Right atrium auricular region (tissue), 2 donors: Measurements from ENCODE around the gene CORO7. TPM values are rescaled to one million over a fixed set of nuclear protein-coding genes. Genes with fewer than 3 reads are reported as not detected.

Experiments
- DNase-seq: peaks from one replicate; pipeline ENCODE4 v3.0.0-alpha.2; 2019; ENCODE audit warnings: low spot score
- H3K27ac ChIP-seq, 2 donors: fragments of 200-600 bp; sonication (generic); 1 replicate in 1 of 2; 2 replicates in 1 of 2; pipeline ENCODE4 v1.5.1; 2016 to 2019
- H3K27me3 ChIP-seq, 2 donors: fragments of 200-600 bp; sonication (generic); one replicate each; pipeline versions ENCODE4 v1.5.1 to v1.6.0; 2017 to 2019
- H3K36me3 ChIP-seq: fragments of 200-600 bp; sonication (generic); one replicate; pipeline ENCODE4 v1.5.1; 2016
- H3K4me1 ChIP-seq, 2 donors: fragments of 200-600 bp; sonication (generic); one replicate each; pipeline versions ENCODE4 v1.5.1 to v1.6.0; 2017 to 2019
- H3K4me3 ChIP-seq, 2 donors: fragments of 200-600 bp; sonication (generic); 1 replicate in 1 of 2; 2 replicates in 1 of 2; pipeline ENCODE4 v1.5.1; 2017 to 2019; ENCODE audit warnings: mild to moderate bottlenecking in 1 of 2, moderate library complexity in 1 of 2
- H3K9me3 ChIP-seq, 2 donors: fragments of 200-600 bp; sonication (generic); one replicate each; pipeline ENCODE4 v1.5.1; 2019
- CTCF ChIP-seq, 2 donors: fragments of 200-600 bp; sonication (generic); IDR thresholded peaks; one replicate each; pipeline ENCODE4 v1.5.1; 2019; ENCODE audit warnings: antibody characterized with exemption in 2 of 2
- total RNA-seq, 2 donors: library from RNA; depleted of rRNA; stranded (reverse); fragments of >200 nt; gene quantifications; one replicate each; pipeline ENCODE4 v1.1.0, GENCODE V29; 2016

CORO7 gene
- total RNA-seq, 2 donors from 2014 or later, result 10.3 TPM

GRCh38 chr16:4385789-4386450 lies 30.5 kb downstream of the CORO7 start:
- Histone ChIP-seq H3K27me3 (no peaks in the 10 kb centered on the region), H3K36me3 (peaks cover 21% of the 10 kb centered on the region), H3K9me3 (no peaks in the 10 kb centered on the region), H3K4me1 (peaks cover 0 to 49% of the 10 kb centered on the region in 2 donors), H3K27ac (peak overlapping the region; percentile 25 to 46), H3K4me3 (no peak overlapping the region)
- no peak for DNase-seq
- TF ChIP-seq CTCF (IDR thresholded peaks at IDR 0.05), result no peak

- Histone ChIP-seq H3K27me3 (no peaks in the 10 kb centered on the region), H3K4me1 (peaks cover 0 to 54% of the 10 kb centered on the region in 2 donors), H3K4me3 (no peak overlapping the region), H3K36me3 (peaks cover 25% of the 10 kb centered on the region), H3K27ac (no peak overlapping the region), H3K9me3 (no peaks in the 10 kb centered on the region)
- DNase-seq, result no peak
- TF ChIP-seq CTCF (IDR thresholded peaks at IDR 0.05), result no peak
Measured at GRCh38 chr16:4385066-4385788, 31.2 kb downstream of the CORO7 start.

- H3K27me3 ChIP-seq, result no peaks in the 10 kb centered on the region
- H3K36me3 ChIP-seq, result peaks cover 25% of the 10 kb centered on the region
- H3K4me1 ChIP-seq, result peaks cover 0 to 58% of the 10 kb centered on the region in 2 donors
- no peak overlapping the region for H3K27ac ChIP-seq
- TF ChIP-seq CTCF (IDR thresholded peaks at IDR 0.05), result no peak
- H3K4me3 ChIP-seq, result no peak overlapping the region
- no peaks in the 10 kb centered on the region for H3K9me3 ChIP-seq
- DNase-seq, result no peak
Measured at GRCh38 chr16:4384509-4384942, 31.9 kb downstream of the CORO7 start.

- Histone ChIP-seq H3K27me3 (no peaks in the 10 kb centered on the region), H3K4me1 (peaks cover 0 to 54% of the 10 kb centered on the region in 2 donors), H3K4me3 (no peak overlapping the region), H3K27ac (no peak overlapping the region), H3K9me3 (no peaks in the 10 kb centered on the region), H3K36me3 (peaks cover 25% of the 10 kb centered on the region)
- no peak for TF ChIP-seq CTCF (IDR thresholded peaks at IDR 0.05)
- no peak for DNase-seq
Measured at GRCh38 chr16:4383591-4384444, 32.6 kb downstream of the CORO7 start.

- Histone ChIP-seq H3K27ac (no peak overlapping the region), H3K4me3 (no peak overlapping the region)
- no peak for DNase-seq
Measured at GRCh38 chr16:4382795-4383357, 33.5 kb downstream of the CORO7 start.

More at GRCh38 chr16:4382795-4383357, 33.5 kb downstream of the CORO7 start:
- Histone ChIP-seq H3K27me3 (no peaks in the 10 kb centered on the region), H3K36me3 (peaks cover 25% of the 10 kb centered on the region), H3K4me1 (peaks cover 0 to 54% of the 10 kb centered on the region in 2 donors), H3K9me3 (no peaks in the 10 kb centered on the region)
- no peak for TF ChIP-seq CTCF (IDR thresholded peaks at IDR 0.05)
